Hepatocyte (in vitro differentiated cells): ENCODE data around the gene NKAIN2.

Experiments
- CTCF ChIP-seq: fragments of 200-600 bp; sonication (generic); IDR thresholded peaks from 2 replicates; pipeline ENCODE4 v1.5.1; 2016; ENCODE audit warnings: antibody characterized with exemption, mild to moderate bottlenecking; ENCODE audit not compliant: poor library complexity
- EZH2 ChIP-seq: fragments of 200-600 bp; sonication (generic); IDR thresholded peaks from 2 replicates; pipeline ENCODE4 v1.6.1; 2016; ENCODE audit warnings: antibody characterized with exemption, mild to moderate bottlenecking, borderline replicate concordance
- EZH2phosphoT487 ChIP-seq: fragments of 200-600 bp; sonication (generic); IDR thresholded peaks from one replicate; pipeline ENCODE4 v1.6.1; 2018; ENCODE audit warnings: antibody characterized with exemption, mild to moderate bottlenecking, low read depth, moderate library complexity; ENCODE audit not compliant: unreplicated experiment, severe bottlenecking

- TF ChIP-seq EZH2 (no peak), CTCF (no peak), EZH2phosphoT487 (no peak)
Observed at GRCh38 chr6:124482071-124482491, 678.4 kb downstream of the NKAIN2 start.
